Hepatocyte (in vitro differentiated cells): Measurements from ENCODE around the gene DOK6.

Experiments used
- EZH2 ChIP-seq: fragments of 200-600 bp; sonication (generic); IDR thresholded peaks from 2 replicates; pipeline ENCODE4 v1.6.1; 2016; ENCODE audit warnings: antibody characterized with exemption, mild to moderate bottlenecking, borderline replicate concordance
- EZH2phosphoT487 ChIP-seq: fragments of 200-600 bp; sonication (generic); IDR thresholded peaks from one replicate; pipeline ENCODE4 v1.6.1; 2018; ENCODE audit warnings: antibody characterized with exemption, mild to moderate bottlenecking, low read depth, moderate library complexity; ENCODE audit not compliant: unreplicated experiment, severe bottlenecking
- TF ChIP-seq, protein P1 (sequence below): fragments of 200-600 bp; sonication (generic); IDR thresholded peaks from 2 replicates; pipeline ENCODE4 v1.5.1; 2016; ENCODE audit warnings: antibody characterized with exemption, mild to moderate bottlenecking; ENCODE audit not compliant: poor library complexity

DNA sequence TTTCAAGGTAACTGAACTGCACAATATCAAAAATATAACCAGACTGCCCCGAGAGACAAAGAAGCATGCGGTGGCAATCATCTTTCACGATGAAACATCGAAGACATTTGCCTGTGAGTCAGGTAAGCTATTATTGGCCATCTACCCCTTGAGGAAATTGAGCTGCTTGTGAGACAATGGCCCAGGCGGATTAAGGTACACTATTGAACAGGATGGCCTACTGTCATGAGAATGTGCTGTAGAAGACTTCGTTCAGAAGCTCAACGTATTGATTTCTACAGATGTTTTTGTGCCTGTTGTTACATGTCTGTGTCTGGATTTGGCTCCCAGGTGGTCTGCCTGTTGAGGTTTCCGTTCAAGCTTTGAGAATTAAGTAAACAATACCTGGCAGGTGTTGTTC is 198.7 kb downstream of the DOK6 start:
- TF ChIP-seq, protein P1, sequence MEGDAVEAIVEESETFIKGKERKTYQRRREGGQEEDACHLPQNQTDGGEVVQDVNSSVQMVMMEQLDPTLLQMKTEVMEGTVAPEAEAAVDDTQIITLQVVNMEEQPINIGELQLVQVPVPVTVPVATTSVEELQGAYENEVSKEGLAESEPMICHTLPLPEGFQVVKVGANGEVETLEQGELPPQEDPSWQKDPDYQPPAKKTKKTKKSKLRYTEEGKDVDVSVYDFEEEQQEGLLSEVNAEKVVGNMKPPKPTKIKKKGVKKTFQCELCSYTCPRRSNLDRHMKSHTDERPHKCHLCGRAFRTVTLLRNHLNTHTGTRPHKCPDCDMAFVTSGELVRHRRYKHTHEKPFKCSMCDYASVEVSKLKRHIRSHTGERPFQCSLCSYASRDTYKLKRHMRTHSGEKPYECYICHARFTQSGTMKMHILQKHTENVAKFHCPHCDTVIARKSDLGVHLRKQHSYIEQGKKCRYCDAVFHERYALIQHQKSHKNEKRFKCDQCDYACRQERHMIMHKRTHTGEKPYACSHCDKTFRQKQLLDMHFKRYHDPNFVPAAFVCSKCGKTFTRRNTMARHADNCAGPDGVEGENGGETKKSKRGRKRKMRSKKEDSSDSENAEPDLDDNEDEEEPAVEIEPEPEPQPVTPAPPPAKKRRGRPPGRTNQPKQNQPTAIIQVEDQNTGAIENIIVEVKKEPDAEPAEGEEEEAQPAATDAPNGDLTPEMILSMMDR = no peak
- TF ChIP-seq EZH2 (no peak), EZH2phosphoT487 (no peak)
